GM13977 (cell line): ENCODE measurements around the gene TAS2R5.
"Not testable (repeated sequence)": the region's sequence is repeated elsewhere in the genome, so short reads cannot be mapped to it uniquely, and the experiment has no call there.

ENCODE experiments used
- DNase-seq: peaks from one replicate; pipeline ENCODE4 v3.0.0; 2012; ENCODE audit warnings: low spot score
- CTCF ChIP-seq: IDR thresholded peaks from 2 replicates; pipeline ENCODE4 v1.5.1; 2012; ENCODE audit warnings: mild to moderate bottlenecking, control low read depth; ENCODE audit not compliant: insufficient read depth; ENCODE audit errors: extremely low read depth, missing control alignments
- in situ Hi-C: fragments of 300-500 bp; cut with MboI; formaldehyde crosslinking; loops from one replicate; pipeline ENCODE4 v1.12.0; 2022; ENCODE audit warnings: low sequenced_read_pairs, low pct_unique_long_range_greater_than_20kb, mixed read lengths, inconsistent platforms; ENCODE audit not compliant: unreplicated experiment

Gene TAS2R5

GRCh38 chr7:141763797-141764196 is 26.2 kb upstream of the TAS2R5 start, which contains the start of gene TAS2R3:
TSS of gene TAS2R3 (plus strand) at chr7:141764097. CDS start at chr7:141764159, 62 bp downstream.
- no peak for TF ChIP-seq CTCF
- no peak for DNase-seq
- in situ Hi-C loops, result no loop called here

- in situ Hi-C loops, DNase-seq: not testable (repeated sequence)
Observed at GRCh38 chr7:141770083-141770583, 19.9 kb upstream of the TAS2R5 start.

- in situ Hi-C loops, result no loop called here
- no peak for DNase-seq
- no peak for TF ChIP-seq CTCF
Observed at GRCh38 chr7:141776374-141776773, 13.6 kb upstream of the TAS2R5 start, which contains the start of gene TAS2R4. TSS of gene TAS2R4 (plus strand) at chr7:141776674. CDS start at chr7:141778489, 1,815 bp downstream.

GRCh38 chr7:141785706-141786552 is 4.1 kb upstream of the TAS2R5 start:
- DNase-seq, result peak; percentile 71
- peak; percentile 85 for TF ChIP-seq CTCF
- in situ Hi-C loops, result no loop called here

GRCh38 chr7:141788296-141788695 is 1.7 kb upstream of the TAS2R5 start:
- in situ Hi-C loops, result no loop called here
- DNase-seq, result no peak
- no peak for TF ChIP-seq CTCF

GRCh38 chr7:141792526-141792925 is 2.5 kb downstream of the TAS2R5 start:
- DNase-seq, result no peak
- in situ Hi-C loops, result no loop called here
- TF ChIP-seq CTCF, result no peak

- in situ Hi-C loops, result no loop called here
- DNase-seq, result no peak
- no peak for TF ChIP-seq CTCF
Observed at GRCh38 chr7:141820067-141820466, 30.1 kb downstream of the TAS2R5 start.

- DNase-seq, in situ Hi-C loops: not testable (repeated sequence)
Observed at GRCh38 chr7:141822432-141822831, 32.4 kb downstream of the TAS2R5 start.
